NCI-H82 treated with DMSO at 0.1 percent for 48 hours (cell line): Measurements from ENCODE around the gene LPP.

Source experiments
- DNase-seq: peaks from one replicate; lab custom pipeline; 2025; ENCODE audit not compliant: unreplicated experiment; lab: John Stamatoyannopoulos, UW

Gene LPP

DNA sequence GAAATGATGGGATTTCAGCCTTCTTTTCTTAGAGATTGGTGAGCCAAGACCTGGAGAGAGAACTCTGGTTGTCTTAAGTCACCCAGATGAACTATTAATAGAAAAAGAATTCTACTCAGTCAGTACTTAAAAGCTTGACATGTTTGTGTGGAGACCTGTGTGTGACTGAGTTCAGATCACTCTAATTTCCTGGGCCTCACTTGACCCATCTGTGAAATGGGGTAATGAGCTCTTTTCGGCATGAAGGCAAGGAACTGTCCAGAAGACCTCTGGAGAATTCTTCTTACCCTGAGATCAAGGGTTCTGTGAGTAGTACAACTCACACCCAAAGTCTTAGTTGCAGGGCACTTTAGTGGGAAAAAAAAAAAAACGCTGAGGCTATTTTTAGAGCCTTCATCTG lies 92.9 kb downstream of the LPP start:
- DNase-seq: no peak

DNA sequence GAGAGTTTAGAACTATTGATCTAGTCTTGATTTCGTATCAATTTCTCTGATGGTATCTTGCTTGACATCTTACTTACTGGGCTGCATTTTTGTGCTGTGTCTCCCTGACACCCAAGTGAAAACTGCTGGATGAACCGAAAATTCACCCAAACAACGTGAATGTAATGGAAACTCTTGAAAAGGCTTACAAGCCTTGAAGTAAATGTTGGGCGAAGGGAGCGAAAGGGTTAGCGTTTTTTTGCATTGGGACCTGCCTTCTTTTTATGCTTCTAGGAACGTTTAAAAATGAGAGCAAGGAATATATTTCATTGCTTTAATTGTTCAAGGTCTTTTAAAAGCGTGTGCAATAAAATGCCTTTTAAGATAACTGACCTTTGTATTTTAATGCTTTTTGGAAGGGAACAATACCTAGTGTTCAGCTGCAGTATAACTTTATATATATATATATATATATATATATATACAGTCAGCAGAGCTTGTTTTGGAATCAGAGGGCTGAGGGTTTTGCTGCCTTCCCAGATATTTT lies 94.1 kb downstream of the LPP start:
- DNase-seq: no peak

DNA sequence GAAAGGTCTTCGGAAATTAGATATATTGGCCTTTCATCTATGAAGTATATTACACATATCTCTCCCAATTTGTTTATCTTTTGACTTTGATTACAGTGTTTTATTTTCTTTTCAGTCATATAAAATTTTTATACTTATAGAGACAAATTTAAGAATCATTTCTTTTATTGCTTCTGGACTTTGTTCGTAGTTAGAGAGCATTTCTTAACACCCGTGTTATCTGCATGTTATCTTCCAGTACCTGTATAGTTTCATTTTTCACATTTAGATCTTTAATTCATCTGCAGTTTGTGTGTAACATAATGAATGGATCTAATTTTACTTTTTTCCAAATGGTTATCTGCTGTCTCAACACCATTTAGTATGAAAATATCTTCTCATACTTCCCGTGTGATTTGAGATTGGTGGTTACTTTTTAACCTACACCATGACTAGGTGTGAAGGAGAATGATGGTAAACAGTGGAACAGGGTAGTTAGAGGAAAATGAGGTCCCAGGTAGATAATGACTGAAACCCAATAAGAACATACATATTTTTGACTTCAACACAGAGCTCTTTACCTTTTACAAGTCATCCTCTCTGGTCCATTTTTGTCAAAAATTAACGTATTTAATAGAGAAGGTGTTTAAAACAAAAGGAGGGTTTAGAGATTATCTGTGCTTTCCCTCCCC lies 99.3 kb downstream of the LPP start:
- no peak for DNase-seq

DNA sequence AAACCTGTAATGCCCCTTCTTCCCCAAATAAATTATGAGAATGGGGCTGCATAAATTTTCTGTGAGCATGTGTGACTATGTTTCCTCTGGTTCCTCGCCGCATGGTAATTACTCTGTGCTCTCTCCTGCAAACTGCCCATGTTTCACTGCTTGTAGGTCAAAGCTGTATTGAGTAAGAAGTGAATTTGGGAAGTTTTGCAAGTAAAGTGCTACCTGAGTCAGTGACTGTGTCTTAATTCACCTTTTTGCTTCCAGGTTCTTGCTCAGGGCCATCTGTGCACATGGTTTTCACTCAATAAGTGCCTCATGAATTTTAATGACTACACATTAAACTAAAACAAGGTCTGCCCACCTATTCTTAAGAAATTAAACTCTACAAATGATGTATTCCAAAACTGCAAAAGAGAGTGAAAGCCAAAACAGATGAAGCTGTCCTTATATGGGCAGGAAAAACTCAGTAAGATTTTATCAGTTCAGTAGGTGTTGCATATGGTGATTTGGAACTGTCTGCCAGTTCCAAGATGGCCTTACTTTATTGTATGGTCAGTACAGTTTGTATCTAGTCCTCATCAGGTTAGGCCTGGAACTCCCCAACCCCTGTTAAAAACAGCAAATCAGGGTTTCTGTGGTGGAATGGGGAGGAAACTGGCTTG lies 100.0 kb downstream of the LPP start:
- DNase-seq: no peak

DNA sequence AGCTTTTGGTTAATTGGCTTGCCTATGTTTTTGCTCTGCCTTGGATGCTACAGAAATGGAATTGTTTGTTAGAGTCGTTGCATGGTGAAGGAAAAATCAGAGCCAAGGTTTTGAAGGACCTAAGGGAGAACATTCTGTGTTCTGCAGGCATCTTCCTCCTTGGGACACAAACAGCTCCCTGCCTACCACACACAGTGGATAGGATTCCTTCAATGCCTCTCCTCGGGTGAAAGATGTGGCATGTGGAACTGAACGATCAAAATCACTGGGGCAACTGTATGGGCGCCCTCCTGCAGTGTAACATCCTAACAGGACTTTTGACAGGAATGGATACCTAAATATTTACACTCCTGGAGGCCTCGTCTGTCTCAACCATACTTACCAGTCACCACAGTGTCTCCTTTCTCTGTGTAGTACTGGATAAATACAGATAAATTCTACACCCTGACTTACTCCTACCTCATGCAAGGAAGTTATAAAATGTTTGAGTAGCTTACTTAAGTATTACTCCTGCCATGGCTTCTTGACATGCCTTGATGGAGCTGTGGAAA lies 100.6 kb downstream of the LPP start:
- DNase-seq: no peak

DNA sequence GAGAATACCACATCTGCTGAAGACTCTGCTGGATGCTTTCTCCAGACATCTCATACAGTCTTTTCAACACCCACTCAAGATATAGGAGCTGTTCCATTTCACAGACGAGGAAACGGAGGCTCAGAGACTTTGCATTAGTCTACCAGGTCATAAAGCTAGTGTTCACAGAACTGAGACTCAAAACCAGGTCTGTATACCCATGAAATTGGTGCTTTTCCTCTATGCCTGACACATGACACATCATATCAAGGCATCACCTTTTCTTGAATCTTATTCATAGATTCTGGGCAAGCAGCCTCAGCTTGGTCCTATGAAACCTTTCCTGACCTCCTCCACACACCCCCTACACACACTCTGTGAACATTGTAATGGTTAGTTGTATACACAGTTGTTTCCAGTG lies 101.2 kb downstream of the LPP start:
- DNase-seq: no peak

DNA sequence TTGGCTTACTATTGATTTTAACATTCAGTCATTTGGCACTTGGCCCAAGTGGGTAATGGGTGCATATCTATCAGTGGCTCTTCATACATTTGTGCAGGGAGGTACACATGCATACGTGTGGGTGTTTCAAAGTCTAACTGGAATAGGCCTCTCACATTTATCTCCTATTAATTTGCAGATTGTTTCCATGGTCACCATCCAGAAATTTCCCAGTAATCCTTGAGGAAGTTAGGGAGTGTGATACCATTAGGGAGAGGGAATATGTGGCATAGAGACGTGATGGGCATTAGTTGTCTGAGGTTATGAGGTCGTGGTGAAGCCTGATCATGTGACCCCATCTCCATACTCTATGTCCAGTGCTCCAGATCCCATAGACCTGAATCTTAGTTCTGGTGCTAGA lies 102.8 kb downstream of the LPP start:
- DNase-seq: no peak

DNA sequence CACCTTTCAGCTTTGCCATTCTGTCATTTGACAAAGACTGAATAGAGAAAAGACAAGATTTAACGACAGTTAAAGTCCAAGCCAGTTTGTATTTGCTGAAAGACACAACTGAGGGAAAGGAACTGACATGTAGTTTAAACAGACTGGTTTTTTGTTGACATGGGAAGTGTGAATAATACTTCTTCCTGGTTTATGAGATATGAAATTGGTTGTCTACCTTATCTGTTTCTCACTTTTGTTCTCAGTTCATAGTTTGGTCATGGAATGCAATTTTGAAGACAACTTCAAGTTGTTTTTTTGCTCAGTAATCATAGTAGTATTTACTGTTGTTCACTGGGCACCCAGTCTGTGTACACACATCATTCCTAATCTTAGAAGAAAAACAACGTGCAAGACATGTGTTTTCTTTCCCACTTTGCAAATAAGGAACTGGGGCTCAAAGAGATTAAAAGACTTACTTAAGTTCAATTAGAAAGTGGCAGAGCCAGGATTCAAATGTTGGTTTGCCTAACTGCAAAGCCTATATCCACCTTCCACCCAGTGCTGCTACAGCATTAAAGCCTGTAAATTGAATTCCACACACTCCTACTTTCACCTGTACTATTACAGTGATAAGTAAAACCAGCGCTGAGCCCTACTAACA lies 103.5 kb downstream of the LPP start:
- no peak for DNase-seq

DNA sequence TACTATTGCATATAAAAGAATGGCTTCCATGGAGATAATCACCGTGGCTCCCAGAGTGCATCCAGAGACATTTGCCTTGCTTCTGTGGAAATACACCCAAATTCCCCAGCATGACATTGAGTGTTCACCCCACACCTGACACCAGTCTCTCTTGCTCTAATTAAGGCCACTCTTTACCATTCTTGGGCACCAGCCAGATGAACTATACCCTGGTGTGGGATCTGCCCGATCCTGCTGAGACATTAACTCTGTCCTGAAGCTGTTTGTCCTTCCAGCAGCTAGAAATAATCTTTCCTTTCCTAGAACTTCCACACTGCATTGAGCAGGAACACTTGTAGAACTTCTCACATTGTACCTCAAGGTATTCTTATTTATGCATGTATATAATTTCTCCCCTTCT lies 105.2 kb downstream of the LPP start:
- no peak for DNase-seq

DNA sequence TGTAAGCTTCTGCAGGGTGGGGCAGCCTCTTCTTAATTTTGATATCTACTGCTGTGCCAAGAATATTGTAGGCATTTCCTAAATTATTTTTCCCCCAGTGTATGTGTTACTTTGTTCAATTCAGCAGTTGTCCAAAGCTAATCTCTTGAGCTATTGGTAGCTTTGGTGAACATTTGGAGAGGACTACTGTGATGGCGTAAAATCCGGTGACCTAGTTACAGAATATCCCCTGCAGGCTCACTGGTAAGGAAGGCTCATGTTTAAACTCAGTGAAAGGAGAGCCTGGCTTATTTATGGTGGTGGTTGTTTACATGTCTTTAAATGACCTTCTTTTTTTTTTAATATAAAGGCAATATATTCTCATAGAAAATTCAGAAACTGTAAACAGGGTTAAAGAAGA lies 105.6 kb downstream of the LPP start:
- DNase-seq: no peak

DNA sequence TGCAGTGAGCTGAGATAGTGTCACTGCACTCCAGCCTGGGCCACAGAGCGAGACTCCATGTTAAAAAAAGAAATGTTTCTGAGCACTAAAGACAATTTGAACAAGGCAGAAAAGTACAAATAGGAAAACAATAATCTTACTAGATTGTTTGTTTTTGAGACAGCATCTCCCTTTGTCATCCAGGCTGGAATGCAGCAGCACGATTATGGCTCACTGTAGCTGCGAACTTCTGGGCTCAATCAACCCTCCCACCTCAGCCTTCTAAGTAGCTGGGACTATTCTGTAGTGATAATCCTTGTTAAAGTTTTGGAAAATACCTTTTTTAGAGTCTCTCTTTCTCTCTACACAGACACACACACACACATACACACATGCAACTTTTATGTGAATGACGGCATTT lies 107.1 kb downstream of the LPP start:
- DNase-seq: no peak

DNA sequence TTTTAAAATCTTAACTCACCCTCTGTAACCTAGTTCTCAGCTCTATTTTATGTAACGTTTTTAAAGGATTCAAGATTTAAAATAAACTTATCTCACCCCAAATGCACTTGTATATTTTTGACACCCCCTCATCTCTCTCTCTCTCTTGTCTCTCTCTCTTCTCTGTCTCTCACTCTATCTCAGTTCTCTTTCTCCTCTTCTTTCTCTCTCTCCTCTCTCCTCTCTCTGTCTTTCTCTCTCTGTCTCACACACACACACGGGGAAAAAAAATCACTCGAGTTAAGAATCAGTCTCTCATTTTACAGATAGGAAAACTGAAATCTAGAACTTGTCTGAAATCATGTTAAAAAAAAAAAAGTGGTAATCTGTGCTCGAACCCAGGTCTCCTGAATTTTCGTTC lies 108.5 kb downstream of the LPP start:
- DNase-seq: no peak

DNA sequence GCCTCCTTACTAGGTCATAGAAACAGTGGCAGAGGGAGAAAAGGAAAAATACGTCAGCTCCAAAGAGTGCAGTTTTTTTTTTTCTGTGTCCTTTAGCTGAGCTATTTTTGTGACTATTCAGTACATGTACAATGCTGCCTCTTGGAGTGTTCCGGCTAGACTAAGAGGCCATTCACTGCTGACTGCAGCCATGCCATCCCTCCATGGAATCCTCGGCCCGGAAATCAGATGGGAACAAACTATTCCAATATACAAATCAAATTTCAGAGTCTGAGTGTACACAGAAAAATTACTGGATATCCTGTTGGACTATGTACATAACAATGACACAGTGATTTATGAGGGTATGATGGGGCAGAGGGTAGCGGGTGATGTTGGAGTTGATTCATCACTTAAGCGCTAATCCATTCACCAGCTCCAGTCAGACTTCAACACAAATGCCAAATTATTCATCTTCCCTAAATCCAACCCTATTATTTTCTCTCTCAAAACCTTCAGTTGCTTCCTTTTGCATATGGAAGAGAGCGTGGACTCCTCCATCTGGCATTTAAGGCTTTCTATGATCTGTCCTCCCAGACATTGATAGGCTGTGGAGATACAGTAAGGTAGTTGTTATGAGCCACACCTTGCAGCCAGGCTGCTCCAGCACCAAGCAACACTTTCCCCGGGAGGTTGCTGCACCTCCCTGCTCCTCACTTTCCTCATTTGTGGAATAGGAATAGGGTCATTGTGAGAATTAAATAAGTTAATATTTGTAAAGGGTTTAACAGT lies 109.1 kb downstream of the LPP start:
- no peak for DNase-seq

DNA sequence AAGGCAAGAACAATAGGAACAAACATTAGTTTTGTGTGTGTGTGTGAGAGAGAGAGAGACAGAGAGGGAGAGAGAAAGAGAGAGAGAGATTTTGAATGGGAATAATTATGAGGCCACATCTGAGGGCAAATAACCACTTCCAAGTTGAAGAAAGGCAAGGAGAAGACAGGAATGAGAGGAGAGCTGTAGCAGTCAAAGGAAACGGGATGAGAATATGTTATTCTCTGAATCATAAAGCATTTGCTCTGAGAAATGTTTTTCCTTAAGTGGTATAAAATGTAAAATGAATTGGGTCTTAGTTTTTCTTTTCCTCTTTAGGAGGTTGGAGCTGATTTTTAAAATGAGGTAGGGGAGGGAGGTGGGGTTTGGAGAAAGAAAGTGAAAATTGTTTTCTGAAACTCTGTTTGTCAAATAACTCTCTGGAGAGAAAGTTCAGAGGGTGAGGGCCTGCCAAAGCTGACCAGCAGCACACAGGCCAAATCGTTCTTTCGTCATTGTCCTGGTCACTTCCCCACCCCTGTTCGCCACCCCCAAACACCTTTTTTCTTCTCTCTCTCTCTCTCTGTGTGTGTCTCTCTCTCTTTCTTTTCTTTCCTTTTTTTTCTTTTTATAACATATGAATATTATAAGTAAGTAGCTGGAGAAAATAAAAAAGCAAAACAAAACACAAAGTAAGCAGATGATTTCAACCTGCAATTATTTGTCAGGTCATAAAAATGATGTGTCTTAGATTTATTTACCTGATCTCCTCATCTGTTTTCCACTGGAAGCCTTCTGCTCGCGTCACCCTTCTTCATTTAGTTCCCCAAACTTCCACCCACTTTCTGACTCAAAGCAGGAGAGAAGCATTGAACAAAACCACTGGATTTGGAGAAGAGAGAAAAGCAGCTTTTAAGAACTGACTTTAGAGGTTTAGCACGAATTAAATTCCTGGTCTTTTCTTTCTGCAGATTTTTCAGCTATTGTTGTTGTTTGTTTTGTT lies 110.6 kb downstream of the LPP start:
- no peak for DNase-seq

DNA sequence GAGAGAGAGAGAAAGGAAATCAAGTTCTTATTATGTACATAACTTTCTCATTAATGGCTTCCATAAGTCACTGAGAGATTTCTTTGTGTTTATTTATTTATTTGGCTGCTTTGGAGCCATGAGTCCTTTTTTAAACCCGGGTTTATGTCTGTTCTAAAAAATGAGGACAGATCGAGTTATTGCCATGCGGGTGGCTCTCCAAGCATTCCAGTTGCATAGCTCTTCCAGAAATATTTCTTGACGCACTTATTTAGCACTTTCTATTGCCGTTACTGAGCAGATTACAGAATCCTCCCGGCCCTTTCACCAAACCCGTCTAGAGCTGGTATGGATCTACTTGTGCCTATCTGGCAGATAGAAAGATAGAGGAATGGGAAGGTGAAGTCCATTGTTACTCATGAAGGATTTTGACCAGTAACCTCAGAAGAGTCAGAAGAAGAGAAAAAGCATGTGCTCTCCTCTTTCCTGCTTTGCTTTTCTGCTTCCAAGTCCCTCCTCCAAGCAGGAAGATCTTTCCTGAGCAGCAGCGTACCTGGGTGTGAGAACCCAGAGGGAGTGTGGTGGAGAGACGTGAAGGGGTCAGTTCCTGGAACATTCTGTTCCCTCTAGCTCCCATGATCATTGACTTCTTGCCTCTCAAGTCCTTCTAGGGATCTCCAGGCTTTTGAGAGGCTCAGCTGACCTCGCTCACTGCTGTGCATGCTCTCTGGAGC lies 112.8 kb downstream of the LPP start:
- DNase-seq: no peak

DNA sequence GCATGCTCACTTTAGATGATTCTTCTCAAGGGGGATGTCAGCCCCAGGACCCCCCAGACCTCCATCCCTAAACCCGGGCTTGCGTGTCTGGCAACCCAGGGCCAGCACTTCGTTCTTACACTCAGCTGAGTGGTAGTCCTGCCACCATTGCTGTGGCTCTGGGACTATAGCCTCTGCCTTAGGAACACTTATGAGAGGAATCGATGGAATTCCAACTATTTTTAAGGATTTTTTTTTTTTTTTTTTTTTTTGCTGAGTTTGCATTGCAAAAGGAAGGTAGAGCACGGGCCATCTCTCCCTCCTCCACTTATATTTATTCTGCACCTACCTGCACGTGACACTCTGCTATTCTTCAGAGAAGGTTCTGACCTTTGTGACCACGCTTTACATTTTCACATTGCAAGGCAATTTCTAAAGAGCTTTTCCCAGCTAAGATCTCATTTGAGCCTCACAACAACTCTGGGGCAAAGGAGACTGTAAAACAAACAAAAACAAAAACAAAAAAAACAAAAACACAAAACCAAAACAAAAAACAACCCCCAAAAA lies 113.9 kb downstream of the LPP start:
- DNase-seq: no peak

DNA sequence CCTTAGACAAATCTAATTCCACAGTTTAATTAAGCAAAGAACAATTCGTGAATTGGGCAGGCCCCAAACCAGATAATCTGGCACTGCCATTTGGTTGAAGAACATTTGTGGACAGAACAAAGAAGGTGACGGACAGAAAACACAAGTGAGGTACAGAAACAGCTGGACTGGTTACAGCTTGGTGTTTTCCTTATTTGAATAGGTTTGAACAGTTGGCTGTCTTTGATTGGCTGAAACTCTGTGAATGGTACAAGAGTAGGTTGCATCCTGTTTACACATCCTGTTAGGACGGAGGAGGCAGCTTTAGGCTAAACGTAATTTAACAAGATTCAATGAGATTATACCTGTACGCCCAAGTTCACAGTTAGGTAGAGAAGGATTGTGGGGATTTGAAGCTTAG lies 114.4 kb downstream of the LPP start:
- no peak for DNase-seq

DNA sequence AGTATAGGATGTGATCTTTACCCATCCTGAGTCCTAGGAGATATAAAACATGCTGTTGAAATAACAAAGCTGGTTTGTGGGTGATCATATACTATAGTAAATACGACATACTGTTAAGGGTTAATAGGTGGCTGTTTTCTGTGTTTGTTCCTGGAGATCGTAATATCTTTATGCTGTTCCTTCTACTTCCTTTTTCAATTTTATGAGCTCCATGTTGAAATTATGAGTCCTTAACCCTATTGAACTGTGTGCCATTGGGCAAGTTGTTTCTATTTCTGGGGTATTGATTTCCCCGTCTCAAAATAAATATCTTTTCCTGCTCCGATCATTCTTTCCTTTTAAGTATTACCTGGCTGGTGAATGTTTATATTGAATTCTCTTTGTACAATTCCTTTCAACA lies 115.1 kb downstream of the LPP start:
- no peak for DNase-seq

DNA sequence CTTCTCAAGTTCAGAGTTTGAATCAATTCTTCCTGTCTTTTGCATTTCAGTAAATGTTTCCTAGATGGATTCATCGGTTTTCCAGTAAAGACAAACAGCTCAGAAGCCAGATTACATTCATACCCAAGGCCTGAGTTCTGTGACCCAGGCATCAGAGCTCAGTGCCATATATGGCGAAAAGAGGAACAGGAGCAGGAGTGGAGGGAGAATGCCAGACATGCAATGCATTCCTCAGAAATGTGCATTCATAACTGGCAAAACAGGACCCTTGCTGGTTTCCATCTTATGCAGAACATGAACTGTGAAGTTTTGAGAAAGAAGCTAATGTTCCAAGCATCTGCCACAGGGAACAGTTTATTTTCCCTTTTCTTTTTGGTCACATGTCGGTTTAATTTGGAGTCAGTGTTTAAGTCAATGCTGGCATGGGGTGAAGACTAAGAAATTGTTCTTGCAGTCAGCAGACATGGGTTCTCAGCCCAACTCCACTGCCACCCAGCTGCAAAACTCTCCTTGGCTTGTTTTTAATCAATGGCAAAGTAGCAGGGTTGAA lies 116.5 kb downstream of the LPP start:
- no peak for DNase-seq
